Esophagus mucosa (tissue), 1 donor: ENCODE measurements around the gene KCNQ5. TPM values are rescaled to one million over a fixed set of nuclear protein-coding genes. Genes with fewer than 3 reads are reported as not detected.

Source experiments
- ATAC-seq: fragments of 200-7000 bp; cut with Tn5 transposase; one replicate; pipeline ENCODE4 v1.9.1; 2020
- total RNA-seq: library from RNA; stranded (reverse); gene quantifications from one replicate; pipeline ENCODE4 v1.2.4, GENCODE V29; 2023
- donor health status: DM: yes; HTN: yes; CAD: no.

Gene KCNQ5
- total RNA-seq, 1 donor from 2014 or later: 0.96 TPM

DNA sequence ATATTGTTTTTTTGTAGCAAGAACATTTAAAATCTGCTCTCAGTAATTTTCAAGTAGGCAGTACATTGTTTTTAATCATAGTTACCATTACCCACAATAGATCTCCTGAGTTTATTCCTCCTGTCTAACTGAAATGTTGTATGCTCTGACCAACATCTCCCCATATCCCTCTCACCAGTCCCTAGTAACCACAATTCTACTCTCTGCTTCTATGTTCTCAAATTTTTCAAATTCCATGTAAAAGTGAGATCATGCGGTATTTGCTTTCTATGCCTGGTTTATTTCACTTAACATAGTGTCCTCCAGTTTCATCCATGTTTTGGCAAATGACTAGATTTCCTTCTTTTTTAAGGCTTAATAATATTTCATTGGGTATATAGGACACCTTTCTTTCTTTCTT lies 300.5 kb downstream of the KCNQ5 start:
- ATAC-seq: no peak

DNA sequence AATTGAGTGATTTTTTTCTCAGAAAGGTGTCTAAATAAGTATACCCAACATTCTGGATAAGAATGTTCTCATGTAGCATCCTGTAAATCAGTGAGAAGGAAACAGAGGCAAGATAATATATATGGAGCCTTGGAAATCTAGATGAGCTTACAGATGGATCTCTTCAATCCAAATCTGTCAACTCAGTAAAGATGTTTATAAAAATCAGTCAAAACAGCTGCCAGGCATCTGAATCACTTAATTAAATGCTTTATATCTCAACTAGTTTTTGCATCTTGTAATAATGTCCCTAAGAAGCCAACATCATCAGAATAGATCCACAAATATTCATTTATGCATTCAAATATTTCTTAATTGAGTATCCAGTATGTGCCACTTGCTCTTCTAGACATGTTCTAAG lies 303.3 kb downstream of the KCNQ5 start:
- no peak for ATAC-seq

DNA sequence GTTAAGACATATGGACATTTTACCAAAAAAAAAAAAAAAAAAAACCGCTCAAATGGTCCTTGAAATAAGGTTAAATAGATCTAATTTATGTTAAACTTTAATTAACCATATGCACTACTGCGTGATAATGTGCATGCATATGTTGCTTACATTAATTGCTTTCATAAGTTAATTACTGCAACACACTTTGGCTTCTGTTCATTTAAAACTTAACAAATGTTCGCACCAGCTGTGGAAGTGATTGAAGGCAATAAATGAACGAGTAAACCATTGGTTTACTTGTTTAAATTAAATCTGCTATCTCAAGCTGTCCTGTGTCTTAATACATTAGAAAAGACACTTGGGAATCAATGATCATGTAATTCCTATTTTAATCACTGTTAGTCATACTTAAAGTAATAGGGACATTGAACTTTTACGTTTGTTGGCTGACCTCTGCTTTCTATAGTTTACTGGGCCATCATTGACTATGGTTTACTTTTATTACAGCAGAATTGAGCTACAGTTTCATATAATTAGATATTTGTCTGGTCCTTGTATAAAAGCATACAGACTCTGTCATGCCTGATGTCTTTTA lies 308.8 kb downstream of the KCNQ5 start:
- ATAC-seq: no peak

DNA sequence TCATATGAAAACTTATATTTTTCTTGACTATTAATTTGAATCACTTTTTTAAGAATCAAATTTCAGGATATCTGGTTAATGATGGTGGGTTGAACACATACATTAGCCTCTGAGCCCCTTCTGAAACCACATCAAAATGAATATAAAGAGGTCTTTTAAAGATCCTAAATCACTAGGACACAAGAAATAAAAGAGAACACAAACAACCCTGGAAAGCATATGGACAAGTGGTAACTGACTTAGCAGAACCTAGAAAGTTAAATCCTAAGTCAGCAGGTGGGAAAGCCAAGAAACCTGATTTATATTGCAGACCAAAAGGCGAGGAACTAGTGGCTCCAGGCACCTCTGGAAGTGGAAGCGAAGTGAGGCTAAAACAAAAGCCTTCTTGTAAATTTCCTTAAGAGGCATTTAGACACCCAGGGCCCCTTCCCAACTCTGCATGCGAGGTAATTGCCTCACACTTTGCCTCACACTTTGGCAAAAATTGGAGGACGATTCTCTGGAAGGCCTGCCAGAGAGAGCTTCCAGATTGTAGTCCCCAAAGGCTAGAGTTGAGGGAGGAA lies 309.5 kb downstream of the KCNQ5 start:
- no peak for ATAC-seq

DNA sequence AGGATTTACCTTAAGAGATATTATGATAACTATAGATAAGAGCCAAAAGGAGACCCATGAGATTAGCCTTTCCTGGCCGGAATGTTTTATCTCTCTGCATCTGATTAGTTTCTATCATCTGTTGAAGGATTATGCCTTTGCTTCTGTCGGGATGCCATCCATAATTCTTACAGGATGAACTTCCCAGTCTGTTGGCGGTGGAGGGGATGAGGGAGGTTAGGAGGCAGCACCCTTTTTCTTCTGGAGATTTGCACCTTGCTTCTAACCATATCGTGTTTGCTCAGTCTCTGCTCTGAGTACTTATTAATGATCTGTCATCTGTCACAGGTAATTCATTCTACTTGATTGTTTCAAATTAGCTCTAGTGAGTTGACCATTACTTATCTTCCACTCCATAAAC lies 311.4 kb downstream of the KCNQ5 start:
- ATAC-seq: no peak

DNA sequence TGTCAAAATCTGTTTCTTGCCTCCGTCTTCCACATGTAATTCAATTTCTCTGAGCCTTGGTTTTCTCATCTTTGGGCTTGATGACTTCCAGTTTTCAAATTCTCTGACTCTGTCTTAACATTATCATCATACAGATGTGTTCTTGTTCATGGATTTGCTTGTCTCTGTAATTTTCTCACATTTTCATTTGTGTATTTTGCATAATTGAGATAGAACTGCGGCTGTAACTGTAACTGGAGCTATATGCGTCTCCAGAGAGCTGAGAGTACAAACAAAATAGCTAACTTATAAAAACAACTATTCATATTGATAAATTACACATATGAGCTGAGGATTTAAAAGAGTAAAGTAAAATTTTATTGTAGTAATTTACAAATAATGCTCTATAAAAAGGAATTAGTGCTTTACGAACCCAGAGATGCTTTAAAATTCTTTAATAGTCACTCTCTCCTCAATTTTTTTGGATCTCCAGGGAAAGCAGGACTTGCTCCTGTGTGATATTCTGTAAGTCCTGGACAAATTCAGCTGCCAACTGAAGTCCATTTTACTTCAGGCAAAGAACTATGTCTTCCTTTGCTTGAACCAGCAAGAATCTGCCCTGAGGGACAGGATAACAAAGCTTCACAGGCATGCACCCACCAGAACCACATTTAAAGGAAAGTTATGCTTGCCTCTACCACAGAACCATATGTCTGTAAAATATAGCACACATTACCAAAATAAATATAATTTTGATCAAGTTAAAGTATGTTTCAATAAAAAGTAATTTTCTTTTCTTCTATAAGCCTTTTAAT lies 315.1 kb downstream of the KCNQ5 start:
- no peak for ATAC-seq

DNA sequence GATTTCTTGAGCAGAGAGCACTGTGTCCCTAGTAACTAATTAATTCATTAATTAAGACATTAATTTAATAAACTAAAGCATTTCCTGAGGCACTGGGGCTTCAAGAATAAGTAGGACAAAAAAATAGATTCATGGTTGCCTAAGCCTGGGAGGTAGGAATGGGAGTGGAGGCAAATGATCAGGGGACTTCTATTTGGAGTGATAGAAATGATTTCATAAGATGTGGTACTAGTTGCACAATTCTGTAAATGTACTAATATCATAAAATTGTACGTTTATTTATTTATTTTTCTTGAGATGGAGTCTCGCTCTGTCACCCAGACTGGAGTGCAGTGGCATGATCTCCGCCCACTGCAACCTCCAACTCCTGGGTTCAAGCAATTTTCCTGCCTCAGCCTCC lies 316.2 kb downstream of the KCNQ5 start:
- no peak for ATAC-seq

DNA sequence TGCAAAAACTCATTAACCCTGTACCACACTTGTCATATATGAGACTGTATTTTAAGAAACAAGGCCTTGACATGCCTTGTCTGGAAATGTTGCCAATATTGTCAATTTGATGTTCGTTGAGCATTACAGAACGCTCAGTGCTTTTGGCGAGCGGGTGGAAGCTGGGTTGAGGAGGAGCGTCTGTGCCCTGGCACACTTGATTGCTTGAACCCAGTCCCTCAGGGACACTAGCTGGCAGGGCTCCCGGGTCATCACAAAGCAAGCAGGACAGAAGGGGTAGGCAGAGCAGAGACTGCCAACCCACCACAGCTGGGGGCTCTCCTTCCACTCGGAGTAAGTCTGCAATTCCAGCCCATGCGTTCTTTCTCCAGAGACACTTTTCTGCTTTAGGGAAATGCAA lies 317.1 kb downstream of the KCNQ5 start:
- no peak for ATAC-seq

DNA sequence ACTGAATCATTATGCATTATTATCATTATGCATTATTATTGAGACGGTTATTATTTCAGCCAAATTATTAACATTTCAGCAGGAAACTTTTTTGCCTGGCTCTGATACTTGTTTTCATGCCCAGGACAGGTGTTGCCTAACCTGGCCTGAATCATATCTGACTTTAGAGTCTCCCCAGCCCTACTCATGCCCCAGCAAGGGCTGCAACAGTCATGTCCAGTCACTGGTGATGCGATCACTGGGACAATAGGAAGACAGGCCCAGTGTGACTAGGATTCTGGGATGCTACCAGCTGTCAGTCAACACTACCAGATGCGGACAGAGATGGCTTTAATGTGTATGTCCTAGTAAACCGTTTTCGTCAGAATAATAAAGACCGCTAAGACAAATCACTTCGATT lies 318.4 kb downstream of the KCNQ5 start:
- ATAC-seq: peak; percentile 86

DNA sequence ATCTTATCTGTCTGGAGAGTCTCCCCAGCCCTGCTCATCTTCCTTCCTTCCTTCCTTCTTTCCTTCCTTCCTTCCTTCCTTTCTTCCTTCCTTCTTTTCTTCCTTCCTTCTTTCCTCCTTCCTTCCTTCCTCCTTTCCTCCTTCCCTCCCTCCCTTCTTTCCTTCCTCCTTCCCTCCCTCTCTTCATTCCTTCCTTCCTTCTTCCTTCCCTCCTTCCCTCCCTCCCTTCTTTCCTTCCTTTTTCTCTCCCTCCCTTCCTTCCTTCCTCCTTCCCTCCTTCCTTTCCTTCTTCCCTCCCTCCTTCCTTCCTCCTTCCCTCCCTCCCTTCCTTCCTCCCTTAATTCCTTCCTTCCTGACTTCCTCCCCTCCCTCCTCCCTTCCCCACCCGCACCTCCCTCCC lies 319.4 kb downstream of the KCNQ5 start:
- ATAC-seq: no peak

DNA sequence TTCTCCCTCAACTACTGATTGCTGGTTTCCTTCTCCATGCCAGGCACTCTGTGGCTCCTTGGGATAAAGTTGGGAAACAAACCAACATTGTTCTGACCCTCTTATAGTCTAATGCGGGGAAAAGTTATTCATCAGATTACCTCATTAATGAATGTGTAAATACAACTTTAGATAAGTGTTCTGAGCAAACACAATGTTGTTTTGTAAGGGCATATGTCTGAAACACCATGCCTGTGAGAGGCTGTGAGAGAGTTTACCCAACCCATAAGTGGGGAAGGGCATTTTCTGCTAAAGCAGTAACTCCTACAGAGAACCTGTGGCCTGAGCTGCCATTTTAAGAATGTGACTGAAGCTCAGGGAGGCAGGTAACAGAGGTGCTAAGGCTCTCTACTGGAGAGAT lies 319.9 kb downstream of the KCNQ5 start:
- ATAC-seq: no peak

DNA sequence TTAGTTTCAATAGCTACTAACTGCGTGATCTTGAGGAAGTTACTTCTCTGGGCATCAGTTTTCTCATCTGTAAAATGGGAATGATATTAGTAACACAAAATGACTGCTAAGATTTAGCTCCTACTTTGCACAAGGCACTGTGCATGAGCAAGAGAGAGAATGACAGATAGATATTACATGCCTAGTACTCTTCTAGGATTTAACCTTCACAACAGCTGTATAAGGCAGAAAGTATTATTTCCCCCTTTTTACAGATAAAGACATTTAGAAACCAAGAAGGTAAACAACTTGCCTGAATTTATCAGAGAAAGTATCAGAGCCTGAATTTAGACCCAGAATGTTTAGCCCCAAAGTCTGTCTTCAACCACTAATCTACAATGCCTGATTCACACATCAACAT lies 321.8 kb downstream of the KCNQ5 start:
- no peak for ATAC-seq

DNA sequence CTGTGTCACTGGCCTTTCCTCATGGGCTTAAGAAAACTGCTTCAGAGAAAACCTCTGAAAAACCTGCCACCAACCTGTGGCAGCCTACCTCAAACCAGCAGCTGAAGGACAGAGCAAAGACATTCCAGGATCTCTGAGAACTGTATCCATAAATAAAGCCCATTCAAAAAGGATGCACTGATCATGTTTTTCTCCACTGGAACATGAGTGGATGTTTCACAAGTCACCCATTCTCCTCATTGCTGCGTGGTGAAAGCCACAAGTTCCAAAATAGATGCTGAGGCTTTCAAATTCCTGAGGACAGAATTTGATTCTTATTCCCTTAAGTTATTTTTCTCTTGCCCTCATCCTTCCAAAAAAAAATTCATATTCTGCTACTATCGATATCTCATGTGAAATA lies 322.8 kb downstream of the KCNQ5 start:
- ATAC-seq: no peak

DNA sequence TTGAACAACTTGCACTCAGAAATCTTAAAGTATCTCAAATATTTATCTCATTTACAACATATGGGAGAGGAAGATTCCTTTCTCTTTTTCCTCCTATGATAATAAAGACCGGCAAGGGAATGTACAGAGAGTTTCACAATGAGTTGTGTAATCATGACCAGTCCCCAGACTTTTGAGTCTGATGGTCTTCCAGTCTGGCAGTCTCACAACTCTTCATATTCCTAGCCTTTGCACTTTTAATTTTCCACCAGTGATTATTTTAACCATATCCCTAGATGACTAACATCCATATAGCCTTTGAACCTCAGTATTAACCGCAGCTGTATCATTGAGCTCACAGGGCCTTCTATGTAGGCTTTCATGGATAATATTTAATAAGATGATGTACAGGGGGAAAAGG lies 324.9 kb downstream of the KCNQ5 start:
- no peak for ATAC-seq

DNA sequence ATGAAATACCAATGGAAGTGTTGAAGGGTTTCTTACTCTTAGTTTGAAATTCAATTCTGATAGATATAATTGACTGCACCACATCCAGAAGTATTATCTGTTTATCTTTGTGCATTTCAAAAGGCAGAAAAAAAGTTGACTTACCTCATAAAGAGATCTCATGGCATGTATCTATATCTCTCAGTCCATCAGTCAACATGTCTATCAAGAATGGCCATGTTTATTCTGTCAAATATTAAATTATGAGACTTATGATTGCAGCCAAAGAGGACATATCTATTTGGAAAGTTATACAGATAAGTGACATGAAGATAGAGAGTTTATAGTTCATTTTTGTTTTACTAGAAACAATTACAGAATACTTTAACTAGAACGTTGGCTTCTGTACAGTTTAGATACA lies 325.7 kb downstream of the KCNQ5 start:
- no peak for ATAC-seq

DNA sequence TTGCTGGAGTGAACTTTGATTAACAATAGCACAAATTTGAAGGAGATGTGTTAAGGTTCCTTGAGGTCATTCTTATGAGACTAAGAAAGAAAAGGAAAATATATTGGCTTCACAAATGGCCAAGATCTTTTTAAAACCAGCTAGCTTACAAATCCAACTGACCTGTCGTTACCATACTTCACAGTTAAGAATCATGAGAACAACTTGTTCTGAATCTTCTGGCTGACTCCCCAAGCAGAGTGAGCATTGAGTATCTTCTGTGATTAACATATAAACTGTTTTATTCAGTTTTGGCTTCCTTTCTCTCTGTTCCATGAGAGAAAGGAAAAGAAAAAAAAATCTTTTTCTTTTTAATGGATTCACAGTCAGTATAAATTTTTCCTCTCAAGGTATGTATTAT lies 326.3 kb downstream of the KCNQ5 start:
- no peak for ATAC-seq

DNA sequence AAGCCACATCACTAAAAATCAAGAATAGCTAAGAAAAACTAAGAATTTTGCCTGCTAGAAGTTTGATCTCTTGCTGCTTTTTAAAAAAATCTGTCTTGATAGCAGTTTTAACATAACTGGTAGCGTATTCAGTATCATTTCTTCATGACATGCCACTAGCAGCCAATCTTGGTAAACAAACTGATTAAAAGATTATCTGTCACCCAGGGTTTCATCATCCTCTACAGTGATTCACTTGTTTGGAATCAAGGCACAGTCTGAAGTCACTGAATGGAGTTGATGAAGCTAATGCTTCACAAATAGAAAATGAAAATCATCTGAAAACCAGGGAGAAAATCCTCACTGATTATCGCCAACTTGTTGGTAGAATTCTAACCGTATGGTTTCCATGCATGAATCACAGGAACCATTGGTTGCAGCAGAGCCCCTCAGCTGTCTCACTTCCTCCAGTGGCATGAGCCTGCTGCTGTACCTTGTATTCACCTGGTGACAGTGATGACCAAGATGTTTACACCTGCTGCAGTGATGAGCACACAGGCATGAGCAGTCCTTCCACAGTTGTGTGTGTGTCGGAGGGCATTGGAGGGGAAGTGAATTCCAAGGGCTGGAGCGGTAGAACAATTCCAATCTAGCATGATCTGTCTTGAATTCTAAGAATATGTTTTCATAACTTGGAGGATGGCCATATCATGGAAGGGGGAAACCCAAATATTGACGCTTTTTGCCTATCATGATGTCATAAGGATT lies 328.4 kb downstream of the KCNQ5 start:
- peak; percentile 86 for ATAC-seq

DNA sequence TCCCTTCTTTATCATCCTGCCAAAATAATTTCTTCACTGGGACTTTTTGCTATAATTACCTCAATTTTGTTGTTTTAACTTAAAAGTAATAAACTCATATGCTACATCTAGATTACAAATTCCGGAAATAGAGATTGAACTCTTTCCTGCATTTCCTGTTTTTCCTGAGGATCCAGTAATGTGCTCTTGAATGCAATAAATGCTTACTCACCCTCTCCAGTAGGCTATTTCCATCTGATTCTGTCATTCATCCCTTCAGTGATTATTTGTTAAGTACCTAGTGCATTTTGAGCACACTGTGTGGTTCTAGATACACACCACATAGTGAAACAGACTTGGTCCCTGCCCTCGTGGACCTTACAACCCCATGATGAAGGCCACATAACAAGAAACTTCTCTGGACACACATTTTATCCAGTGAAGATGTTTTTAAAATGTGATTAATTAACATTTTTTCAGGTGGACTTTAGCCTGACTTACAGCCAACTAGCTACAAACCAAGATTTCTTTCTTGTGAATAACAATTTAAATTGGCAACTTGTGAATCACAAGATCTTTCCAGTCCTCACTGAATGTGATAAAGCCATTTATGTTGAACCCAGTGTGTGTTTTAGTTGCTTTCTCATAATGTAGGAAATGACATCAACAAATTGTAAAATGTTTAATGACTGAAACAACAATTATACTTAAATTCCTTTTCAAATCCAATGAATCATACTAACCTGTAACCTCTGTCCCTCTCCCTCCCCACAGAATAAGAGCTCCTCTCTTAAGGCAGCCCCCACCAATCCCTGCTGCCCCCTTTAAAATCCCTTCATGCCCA lies 331.2 kb downstream of the KCNQ5 start:
- peak; percentile 91 for ATAC-seq

DNA sequence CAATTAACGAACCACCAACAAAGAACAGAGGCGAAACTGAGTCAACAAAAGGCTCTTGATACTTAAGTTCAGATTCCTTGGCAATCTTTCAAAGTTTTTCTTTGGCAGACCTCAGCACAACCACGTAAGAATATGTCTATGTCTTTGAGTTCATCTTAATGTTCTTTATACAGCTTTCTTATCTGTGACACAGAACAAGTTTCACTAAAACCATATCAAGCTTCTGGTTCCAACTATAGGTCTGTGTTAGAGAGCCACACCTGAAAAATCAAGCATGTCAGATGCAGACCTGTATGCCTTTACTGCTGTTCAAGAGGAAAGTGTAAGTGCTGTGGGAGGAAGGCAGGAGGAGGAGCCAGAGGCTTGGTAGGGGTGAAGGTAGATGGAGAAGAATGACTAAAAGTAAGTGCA lies 332.1 kb downstream of the KCNQ5 start:
- ATAC-seq: no peak

DNA sequence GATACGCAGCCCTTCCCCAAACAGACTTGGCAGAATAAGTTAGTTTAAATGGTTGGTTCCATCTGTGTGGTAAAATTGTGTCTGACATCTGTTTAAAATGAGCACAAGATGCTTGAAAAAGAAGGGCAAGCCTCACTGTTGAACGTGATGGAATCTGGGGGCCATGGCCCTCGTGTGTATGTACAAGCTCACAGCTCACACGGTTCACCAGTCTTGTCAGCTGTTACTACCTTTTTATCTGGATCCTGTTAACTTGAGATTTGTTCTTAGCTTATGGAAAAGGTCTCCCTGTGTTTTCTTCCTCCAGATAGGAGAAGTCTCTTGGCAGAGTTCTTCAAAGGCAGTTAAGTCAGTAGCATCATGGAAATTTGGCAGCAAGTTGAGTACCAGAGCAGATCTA lies 332.9 kb downstream of the KCNQ5 start:
- ATAC-seq: no peak

DNA sequence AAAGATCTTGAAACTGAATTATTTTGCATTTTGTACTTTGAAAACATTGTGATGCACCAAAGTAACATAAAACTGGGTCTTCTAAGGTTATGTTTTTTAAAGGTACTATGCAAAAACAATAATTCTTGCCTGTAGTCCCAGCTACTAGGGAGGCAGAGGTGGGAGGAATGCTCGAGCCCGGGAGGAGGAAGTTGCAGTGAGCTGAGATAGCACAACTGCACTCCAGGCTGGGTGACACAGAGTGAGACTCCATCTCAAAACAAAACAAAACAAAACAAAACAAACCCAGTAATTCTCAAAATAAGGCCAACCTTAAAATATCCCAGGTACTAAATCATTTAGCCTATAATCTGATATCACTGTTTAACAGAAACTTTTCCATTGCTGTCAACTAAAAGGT lies 333.8 kb downstream of the KCNQ5 start:
- ATAC-seq: no peak

DNA sequence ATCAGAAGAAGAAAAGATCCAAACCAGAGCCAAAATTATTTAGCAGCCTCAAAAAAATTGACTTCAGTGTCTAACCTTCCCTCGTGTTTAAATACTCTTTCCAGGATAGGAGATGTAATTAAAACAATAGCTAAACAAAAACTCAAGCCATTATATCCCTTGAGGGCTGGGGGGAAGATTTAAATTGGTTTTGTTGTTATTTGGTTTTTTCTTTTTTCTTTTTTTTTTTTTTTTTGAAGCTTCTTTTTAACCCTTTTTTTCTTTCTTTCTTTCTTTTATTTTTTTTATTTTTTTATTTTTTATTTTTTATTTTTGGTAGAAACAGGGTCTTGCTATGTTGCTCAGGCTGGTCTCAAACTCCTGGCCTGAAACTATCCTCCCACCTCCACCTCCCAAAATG lies 334.4 kb downstream of the KCNQ5 start:
- ATAC-seq: no peak

DNA sequence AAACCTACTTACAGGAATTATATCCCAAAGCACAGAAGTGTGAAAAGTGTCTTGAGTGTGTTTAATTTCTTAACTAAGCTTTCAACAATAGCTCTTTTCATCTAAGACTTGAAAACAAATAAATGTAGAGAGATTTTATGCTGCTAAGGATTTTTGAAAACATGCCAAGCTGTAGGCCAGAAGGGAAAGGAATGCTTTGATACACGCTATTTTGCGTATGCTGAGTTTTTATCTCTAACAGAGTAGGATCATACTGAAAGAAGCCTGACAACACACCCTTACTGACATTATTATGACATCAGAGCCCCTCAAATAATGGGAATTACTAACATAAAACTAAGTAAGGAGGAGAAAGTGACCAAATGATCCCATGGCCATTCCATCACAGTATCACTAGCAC lies 338.0 kb downstream of the KCNQ5 start:
- ATAC-seq: no peak
